Measurements from ENCODE around the gene RFLNA. TPM values are rescaled to one million over a fixed set of nuclear protein-coding genes. Genes with fewer than 3 reads are reported as not detected.

The RFLNA gene
- total RNA-seq, 4 donors from 2014 or later, result 0.63 to 2.2 (median 1.3) TPM

GRCh38 chr12:124333724-124334123 is 38.8 kb downstream of the RFLNA start:
- Histone ChIP-seq H3K4me3 (no peak overlapping the region), H3K36me3 (peaks cover 81 to 100% (median 94%) of the 10 kb centered on the region in 4 donors), H3K9me3 (no peaks in the 10 kb centered on the region), H3K27ac (replicated peaks in 1 of 4) (no peak overlapping the region), H3K27me3 (no peaks in the 10 kb centered on the region), H3K4me1 (peaks cover 0 to 4% (median under 1%) of the 10 kb centered on the region in 4 donors)
- DNase-seq (ENCODE audit: extremely low spot score), result no peak
- 76% methylated on average over 15 of the region's 20 CpGs for whole genome bisulfite sequencing
- intact Hi-C loops (cut with DNase I), result no loop called here
- TF ChIP-seq CTCF (IDR thresholded peaks at IDR 0.05) (no peak), EP300 (IDR thresholded peaks at IDR 0.05) (no peak), POLR2A (IDR thresholded peaks at IDR 0.05; ENCODE audit: low read depth) (no peak), POLR2AphosphoS5 (IDR thresholded peaks at IDR 0.05) (no peak)

DNA sequence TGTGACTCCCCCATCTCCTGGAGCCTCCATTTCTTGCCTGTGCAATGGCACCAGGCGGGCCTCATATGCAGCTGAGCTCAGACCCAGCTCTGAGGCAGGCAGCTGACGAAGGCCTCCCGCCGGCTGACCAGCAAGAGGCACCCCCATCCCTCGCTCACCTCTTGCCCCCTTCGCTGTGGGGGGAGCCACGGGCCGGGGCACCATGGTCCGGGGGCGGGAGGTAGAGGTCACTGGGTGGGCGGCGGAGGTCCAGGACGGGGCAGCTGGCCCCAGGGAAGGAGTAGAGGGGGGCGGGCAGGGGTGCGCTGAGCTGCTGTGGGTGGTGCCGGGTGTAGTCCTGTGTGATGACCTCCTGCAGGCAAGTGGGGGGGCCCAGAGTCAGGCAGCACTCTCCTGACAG is 39.4 kb downstream of the RFLNA start:
- no peak overlapping the region for H3K27ac ChIP-seq (replicated peaks in 1 of 4)
- H3K4me3 ChIP-seq, result no peak overlapping the region
- 93% methylated on average over 16 of the region's 16 CpGs for WGBS
- TF ChIP-seq EP300 (IDR thresholded peaks at IDR 0.05), result no peak
- no peak for TF ChIP-seq CTCF (IDR thresholded peaks at IDR 0.05)
- TF ChIP-seq POLR2AphosphoS5 (IDR thresholded peaks at IDR 0.05), result no peak
- no peak for TF ChIP-seq POLR2A (IDR thresholded peaks at IDR 0.05; ENCODE audit: low read depth)
- no peak for DNase-seq (ENCODE audit: extremely low spot score)
- no peaks in the 10 kb centered on the region for H3K27me3 ChIP-seq
- peaks cover 78 to 96% (median 92%) of the 10 kb centered on the region in 4 donors for H3K36me3 ChIP-seq
- intact Hi-C loops (cut with DNase I), result no loop called here
- H3K9me3 ChIP-seq, result no peaks in the 10 kb centered on the region
- H3K4me1 ChIP-seq, result no peaks in the 10 kb centered on the region

GRCh38 chr12:124334976-124335375 is 40.1 kb downstream of the RFLNA start:
- no peaks in the 10 kb centered on the region for H3K9me3 ChIP-seq
- H3K4me3 ChIP-seq, result no peak overlapping the region
- H3K4me1 ChIP-seq, result no peaks in the 10 kb centered on the region
- H3K27ac ChIP-seq (replicated peaks in 1 of 4), result no peak overlapping the region
- no peaks in the 10 kb centered on the region for H3K27me3 ChIP-seq
- TF ChIP-seq CTCF (IDR thresholded peaks at IDR 0.05), result no peak
- TF ChIP-seq EP300 (IDR thresholded peaks at IDR 0.05), result no peak
- TF ChIP-seq POLR2A (IDR thresholded peaks at IDR 0.05; ENCODE audit: low read depth), result no peak
- no peak for TF ChIP-seq POLR2AphosphoS5 (IDR thresholded peaks at IDR 0.05)
- intact Hi-C loops (cut with DNase I), result no loop called here
- no peak for DNase-seq (ENCODE audit: extremely low spot score)
- H3K36me3 ChIP-seq, result peaks cover 78 to 94% (median 89%) of the 10 kb centered on the region in 4 donors
- WGBS, result no CpG with 5 or more reads among the region's 14 CpGs

- WGBS, result 82% methylated on average over 12 of the region's 21 CpGs
- DNase-seq (ENCODE audit: extremely low spot score), result no peak
- H3K4me1 ChIP-seq, result no peaks in the 10 kb centered on the region
- peaks cover 78 to 94% (median 89%) of the 10 kb centered on the region in 4 donors for H3K36me3 ChIP-seq
- intact Hi-C loops (cut with DNase I), result no loop called here
- TF ChIP-seq POLR2AphosphoS5 (IDR thresholded peaks at IDR 0.05), result no peak
- no peak for TF ChIP-seq CTCF (IDR thresholded peaks at IDR 0.05)
- TF ChIP-seq POLR2A (IDR thresholded peaks at IDR 0.05; ENCODE audit: low read depth), result no peak
- TF ChIP-seq EP300 (IDR thresholded peaks at IDR 0.05), result no peak
- H3K4me3 ChIP-seq, result no peak overlapping the region
- no peaks in the 10 kb centered on the region for H3K9me3 ChIP-seq
- H3K27ac ChIP-seq (replicated peaks in 1 of 4), result no peak overlapping the region
- no peaks in the 10 kb centered on the region for H3K27me3 ChIP-seq
Observed at GRCh38 chr12:124335426-124336183, 40.7 kb downstream of the RFLNA start.

DNA sequence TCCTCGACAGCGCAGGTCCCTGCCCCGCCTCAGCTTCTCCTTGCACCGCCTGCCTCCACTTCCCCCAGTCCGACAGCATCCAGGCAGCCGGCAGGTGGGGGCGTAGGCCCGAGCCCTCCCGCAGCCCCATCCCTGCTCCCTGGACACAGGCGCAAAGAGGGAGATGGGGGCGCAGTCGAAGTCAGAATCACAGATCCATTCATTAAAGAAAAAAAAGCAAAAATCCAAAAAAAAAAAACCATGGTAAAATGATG is 41.2 kb downstream of the RFLNA start:
- DNase-seq (ENCODE audit: extremely low spot score), result no peak
- no peaks in the 10 kb centered on the region for H3K4me1 ChIP-seq
- WGBS, result 94% methylated on average over 12 of the region's 12 CpGs
- H3K27me3 ChIP-seq, result no peaks in the 10 kb centered on the region
- H3K9me3 ChIP-seq, result no peaks in the 10 kb centered on the region
- peaks cover 78 to 93% (median 89%) of the 10 kb centered on the region in 4 donors for H3K36me3 ChIP-seq
- H3K4me3 ChIP-seq, result no peak overlapping the region
- no peak for TF ChIP-seq CTCF (IDR thresholded peaks at IDR 0.05)
- TF ChIP-seq POLR2AphosphoS5 (IDR thresholded peaks at IDR 0.05), result no peak
- TF ChIP-seq POLR2A (IDR thresholded peaks at IDR 0.05; ENCODE audit: low read depth), result no peak
- TF ChIP-seq EP300 (IDR thresholded peaks at IDR 0.05), result no peak
- intact Hi-C loops (cut with DNase I), result no loop called here
- H3K27ac ChIP-seq (replicated peaks in 1 of 4), result no peak overlapping the region

Data from esophagus muscularis mucosa (tissue), 4 donors.